RWPE1 (cell line): ENCODE data around the gene OSBPL10.

ENCODE experiments used
- CTCF ChIA-PET: fragments of 350-600 bp; sonication (Branson Sonifier 250); formaldehyde crosslinking; extraction: SDS; loops from one replicate; lab custom pipeline; 2021; lab: Yijun Ruan, JAX
- POLR2A ChIA-PET: fragments of 400-600 bp; formaldehyde crosslinking; extraction: SDS; loops from one replicate; lab custom pipeline; 2020; ENCODE audit warnings: antibody characterized with exemption; ENCODE audit not compliant: low non-redundant PET; lab: Yijun Ruan, JAX
- DNase-seq: peaks from one replicate; pipeline ENCODE4 v3.0.0; 2012; ENCODE audit warnings: low spot score
- H3K27ac ChIP-seq: fragments of 450-650 bp; 2 replicates; pipeline ENCODE4 v1.5.1; 2017
- TF ChIP-seq, protein P1 (sequence below): fragments of 450-650 bp; conservative IDR thresholded peaks from 2 replicates; pipeline ENCODE4 v1.5.1; 2017; ENCODE audit warnings: low read depth, mild to moderate bottlenecking

OSBPL10 gene

DNA sequence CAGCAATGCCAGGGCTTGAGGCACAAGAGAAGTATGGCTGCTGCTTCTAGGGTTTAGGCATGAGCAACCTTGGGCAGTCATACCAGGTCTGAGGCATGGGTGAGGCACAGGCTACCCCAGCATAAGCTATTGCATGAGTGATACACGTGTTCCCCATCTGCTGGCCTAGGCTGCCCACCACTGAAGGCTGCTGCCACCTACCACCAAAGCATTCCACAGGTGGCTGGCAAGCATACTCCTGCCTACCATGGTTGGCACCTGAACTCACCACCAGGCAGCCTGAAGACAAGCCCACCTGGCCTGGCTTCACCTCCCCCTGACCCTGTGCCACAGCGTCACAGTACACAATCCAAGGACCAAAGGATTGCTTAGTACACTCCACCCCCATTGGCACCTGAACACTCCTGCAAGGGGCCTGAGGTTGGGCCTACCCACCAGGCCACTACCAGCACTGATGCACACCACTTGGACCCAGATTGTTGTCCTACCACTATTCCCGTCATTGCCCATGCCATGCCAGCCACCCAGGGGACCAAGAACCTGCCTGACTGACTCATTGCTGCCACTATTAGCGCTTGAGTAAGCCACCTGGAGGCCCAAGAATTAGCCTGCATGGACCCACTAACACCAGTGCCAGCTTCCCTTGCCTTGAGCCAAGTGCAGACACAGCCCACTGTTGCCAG is 332.6 kb downstream of the OSBPL10 start:
- H3K27ac ChIP-seq, result no peak overlapping the region
- POLR2A ChIA-PET, result no interaction called here
- CTCF ChIA-PET, result no interaction called here
- DNase-seq, result no peak
- TF ChIP-seq, protein P1, sequence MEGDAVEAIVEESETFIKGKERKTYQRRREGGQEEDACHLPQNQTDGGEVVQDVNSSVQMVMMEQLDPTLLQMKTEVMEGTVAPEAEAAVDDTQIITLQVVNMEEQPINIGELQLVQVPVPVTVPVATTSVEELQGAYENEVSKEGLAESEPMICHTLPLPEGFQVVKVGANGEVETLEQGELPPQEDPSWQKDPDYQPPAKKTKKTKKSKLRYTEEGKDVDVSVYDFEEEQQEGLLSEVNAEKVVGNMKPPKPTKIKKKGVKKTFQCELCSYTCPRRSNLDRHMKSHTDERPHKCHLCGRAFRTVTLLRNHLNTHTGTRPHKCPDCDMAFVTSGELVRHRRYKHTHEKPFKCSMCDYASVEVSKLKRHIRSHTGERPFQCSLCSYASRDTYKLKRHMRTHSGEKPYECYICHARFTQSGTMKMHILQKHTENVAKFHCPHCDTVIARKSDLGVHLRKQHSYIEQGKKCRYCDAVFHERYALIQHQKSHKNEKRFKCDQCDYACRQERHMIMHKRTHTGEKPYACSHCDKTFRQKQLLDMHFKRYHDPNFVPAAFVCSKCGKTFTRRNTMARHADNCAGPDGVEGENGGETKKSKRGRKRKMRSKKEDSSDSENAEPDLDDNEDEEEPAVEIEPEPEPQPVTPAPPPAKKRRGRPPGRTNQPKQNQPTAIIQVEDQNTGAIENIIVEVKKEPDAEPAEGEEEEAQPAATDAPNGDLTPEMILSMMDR, result no peak

DNA sequence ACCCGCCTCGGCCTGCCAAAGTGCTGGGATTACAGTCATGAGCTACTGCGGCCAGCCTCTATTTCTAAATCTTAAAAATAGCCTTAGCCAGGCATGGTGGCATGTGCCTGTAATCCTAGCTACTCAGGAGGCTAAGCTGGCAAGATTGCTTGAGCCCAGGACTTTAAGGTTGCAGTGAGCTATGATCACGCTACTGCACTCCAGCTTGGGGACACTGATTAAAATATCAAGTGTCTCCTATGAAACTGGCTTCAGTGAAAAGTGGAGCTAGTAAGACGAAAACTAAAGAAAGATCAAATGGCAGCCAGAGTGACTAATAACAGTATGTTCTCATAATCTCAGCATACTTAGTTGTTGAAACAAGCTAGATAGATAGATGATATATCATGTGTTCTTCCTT is 335.8 kb downstream of the OSBPL10 start:
- TF ChIP-seq, protein P1, result no peak
- ChIA-PET POLR2A (no interaction called here), CTCF (no interaction called here)
- DNase-seq, result no peak
- H3K27ac ChIP-seq, result no peak overlapping the region

DNA sequence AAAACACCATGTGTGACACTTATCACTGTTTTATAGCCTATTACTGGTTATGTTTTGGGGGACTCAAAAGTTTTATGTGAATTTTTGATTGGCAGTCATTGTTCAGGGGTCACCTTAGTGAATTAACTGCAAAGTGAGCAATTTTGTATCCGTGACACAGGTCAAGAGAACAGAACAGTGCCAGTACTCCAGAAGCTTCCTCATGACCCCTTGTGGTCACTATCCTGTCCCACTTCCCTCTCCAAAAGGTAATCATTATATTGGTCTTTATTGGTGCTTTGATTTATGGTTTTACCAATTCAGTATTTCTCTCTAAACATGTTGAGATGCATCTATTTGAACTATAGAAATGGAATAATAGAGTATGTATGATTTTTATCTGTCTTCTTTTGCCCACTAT is 341.2 kb downstream of the OSBPL10 start:
- no peak overlapping the region for H3K27ac ChIP-seq
- no peak for DNase-seq
- ChIA-PET POLR2A (no interaction called here), CTCF (no interaction called here)
- TF ChIP-seq, protein P1, result no peak

DNA sequence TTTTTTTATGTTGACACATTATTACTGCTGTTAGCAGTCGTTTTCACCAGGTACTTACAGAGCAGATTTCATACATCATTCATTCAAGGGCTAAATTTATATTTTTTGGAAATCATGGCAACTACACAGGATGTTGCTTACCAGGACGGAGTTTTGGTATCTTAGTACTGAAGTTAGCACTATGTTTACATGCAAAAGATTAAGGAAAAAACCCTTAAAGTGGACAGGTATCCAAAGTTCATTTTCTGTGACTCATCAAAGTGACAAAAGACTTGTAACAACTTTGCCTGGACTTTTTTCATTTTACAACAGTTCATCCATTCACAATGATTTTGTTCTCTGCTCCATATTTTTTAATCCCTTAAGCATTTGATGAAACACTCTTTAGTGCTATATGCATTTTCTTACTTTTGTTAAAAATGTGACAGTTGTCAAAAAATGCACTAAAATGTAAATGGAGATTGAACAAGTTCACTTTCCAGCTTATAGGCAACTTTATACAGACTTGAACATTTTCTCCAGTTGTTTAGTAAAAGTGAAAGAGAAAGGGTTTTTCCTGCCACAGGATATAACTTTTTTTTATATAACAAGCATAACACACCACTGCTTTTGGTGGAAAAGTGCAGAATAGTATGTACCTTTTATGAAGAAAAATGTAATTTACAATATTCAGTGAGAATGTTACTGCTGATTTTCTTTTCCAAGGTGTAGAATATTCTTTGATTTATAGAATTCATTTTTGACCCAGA is 344.2 kb downstream of the OSBPL10 start:
- ChIA-PET CTCF (no interaction called here), POLR2A (no interaction called here)
- TF ChIP-seq, protein P1, result no peak
- no peak for DNase-seq
- no peak overlapping the region for H3K27ac ChIP-seq

DNA sequence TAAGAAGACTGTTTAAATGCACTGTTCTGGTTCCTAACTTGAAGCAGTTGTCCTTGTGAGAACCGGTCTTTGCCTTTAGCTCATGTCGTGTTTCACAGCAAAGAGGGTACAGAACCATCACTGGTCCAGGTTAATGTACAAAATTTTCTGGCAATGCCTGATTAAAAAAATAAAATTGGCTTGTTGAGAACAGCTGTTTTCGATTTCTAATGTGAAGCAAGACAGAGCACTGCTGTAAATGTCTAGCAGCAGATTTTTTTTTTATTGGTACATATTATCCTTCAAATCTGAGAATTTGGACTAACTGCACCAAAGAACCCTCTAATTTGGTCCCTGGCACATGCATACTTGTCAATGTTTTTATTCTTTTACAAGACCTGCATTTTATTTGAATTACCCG is 345.0 kb downstream of the OSBPL10 start:
- no peak for DNase-seq
- POLR2A ChIA-PET, result no interaction called here
- CTCF ChIA-PET, result no interaction called here
- H3K27ac ChIP-seq, result no peak overlapping the region
- TF ChIP-seq, protein P1, result no peak

DNA sequence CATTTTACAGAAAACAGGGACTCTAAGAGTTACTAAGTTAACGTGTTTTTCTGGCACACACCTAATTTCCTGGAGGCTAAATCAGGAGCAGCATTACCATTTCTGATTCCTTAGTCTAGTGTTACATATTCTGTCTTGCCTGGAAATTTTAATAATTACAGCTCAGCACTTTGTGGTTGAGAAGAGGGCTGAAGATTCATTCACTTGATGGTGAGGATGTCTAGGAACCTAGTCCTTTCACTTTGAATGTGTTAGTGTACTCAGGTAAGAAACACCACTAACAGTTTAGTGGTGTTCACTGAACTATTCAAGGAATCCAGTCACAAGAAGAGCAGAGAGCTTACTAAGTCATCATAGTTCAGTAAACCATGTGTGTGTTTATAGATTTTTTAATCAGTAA is 345.5 kb downstream of the OSBPL10 start:
- POLR2A ChIA-PET, result no interaction called here
- CTCF ChIA-PET, result interaction anchor here (0.6 kb wide), 1 partner anchor 510 kb away, joined by 3 read pairs; no protein-coding TSS in a partner anchor

More for the DNA sequence above, 345.5 kb downstream of the OSBPL10 start:
- H3K27ac ChIP-seq, result no peak overlapping the region
- TF ChIP-seq, protein P1, result no peak
- DNase-seq, result no peak
